H1 (cell line): ENCODE results near the gene UTRN. TPM values are rescaled to one million over a fixed set of nuclear protein-coding genes. Genes with fewer than 3 reads are reported as not detected.

Experiments used
- CBX5 ChIP-seq: fragments of 300-800, 300-1000 bp; sonication (generic); IDR thresholded peaks from 2 replicates; pipeline ENCODE4 v1.7.1; 2016; ENCODE audit warnings: antibody characterized with exemption, low read length, low read depth
- GABPA ChIP-seq: IDR thresholded peaks from 2 replicates; pipeline ENCODE4 v1.6.1; 2011; ENCODE audit warnings: mild to moderate bottlenecking, low read length, moderate library complexity, borderline replicate concordance; ENCODE audit not compliant: insufficient read depth
- JUND ChIP-seq: IDR thresholded peaks from 2 replicates; pipeline ENCODE4 v1.6.1; 2011; ENCODE audit warnings: mild to moderate bottlenecking, improper control_type of control experiment, low read length
- TAF7 ChIP-seq: optimal IDR thresholded peaks from 2 replicates; pipeline ENCODE3; 2011; ENCODE audit warnings: low read depth, mild to moderate bottlenecking, inconsistent platforms, low read length, moderate library complexity, borderline replicate concordance
- YY1 ChIP-seq: IDR thresholded peaks from 2 replicates; pipeline ENCODE4 v1.6.1; 2011; ENCODE audit warnings: low read depth, mild to moderate bottlenecking, low read length
- polyA plus RNA-seq, 7 experiments: library from polyadenylated mRNA; depleted of rRNA in 3 of 7; stranded (reverse) in 5 of 7; unstranded in 2 of 7; fragments of >200 nt in 5 of 7; fragments of 200-250 nt in 2 of 7; gene quantifications; 1 replicate in 5 of 7; 2 replicates in 1 of 7; 4 replicates in 1 of 7; pipeline versions ENCODE4 v1.2.1 to v1.2.3, GENCODE V29; 2011 to 2013; ENCODE audit warnings: missing spikeins in 2 of 7, mixed read lengths in 2 of 7
- total RNA-seq: library from RNA; stranded (reverse); fragmentation: NEBNext Ultra II Directional; extraction: Animal tissue kit (Norgen Biotek cat#: 25700); gene quantifications from 2 replicates; pipeline ENCODE4 v1.2.1, GENCODE V29; 2021

UTRN gene
- total and polyA plus RNA-seq, 2 of the 8 experiments (the other 6 are each of a cell fraction or from before 2014, with no cell fraction given), result 25.0 to 112 TPM

DNA sequence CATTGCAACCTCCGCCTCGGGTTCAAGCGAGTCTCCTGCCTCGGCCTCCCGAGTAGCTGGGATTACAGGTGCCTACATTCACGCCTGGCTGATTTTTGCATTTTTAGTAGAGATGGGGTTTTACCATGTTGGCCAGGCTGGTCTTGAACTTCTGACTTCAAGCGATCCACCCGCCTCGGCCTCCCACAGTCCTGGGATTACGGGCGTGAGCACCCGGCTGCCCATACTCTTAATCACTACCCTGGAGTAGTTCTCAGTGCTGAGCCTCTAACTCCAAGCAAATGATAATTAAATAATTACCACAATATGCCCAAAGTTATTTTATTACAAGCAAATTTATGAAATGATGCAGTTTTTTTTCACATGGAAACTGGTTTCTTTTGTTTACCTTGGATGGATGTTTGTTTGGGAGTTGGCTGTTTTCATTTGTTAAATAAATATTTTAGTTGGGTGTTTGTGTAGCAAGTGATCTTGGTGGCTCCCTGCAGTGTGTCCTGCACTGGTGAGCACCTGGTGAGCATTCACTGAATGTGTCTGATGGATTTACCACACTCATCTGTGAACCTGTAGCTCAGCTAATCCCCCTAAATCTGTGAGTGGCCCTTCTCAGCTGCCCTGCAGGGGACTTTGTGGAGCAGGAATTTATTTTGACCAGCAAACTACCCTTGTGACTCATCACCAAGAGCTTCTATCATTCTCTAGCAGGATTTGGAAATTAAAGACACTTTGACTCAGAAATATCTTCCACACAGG, 36.9 kb downstream of the UTRN start (continued):
- TF ChIP-seq TAF7, result no peak
- no peak for TF ChIP-seq GABPA
- TF ChIP-seq JUND, result no peak
- TF ChIP-seq YY1, result no peak
- no peak for TF ChIP-seq CBX5
- TF ChIP-seq, all 59 proteins: peak for 0
